Activated naive CD8-positive, alpha-beta T cell treated with anti-CD3 and anti-CD28 coated beads, Interleukin-2, amount 10 ng/mL, durations not matched to agents 7 days and 5 days (primary cell): ENCODE data around the gene UGT1A1. TPM values are rescaled to one million over a fixed set of nuclear protein-coding genes. Genes with fewer than 3 reads are reported as not detected.
"Not testable (repeated sequence)": the region's sequence is repeated elsewhere in the genome, so short reads cannot be mapped to it uniquely, and the experiment has no call there.

ENCODE experiments used
- ATAC-seq: fragments of 150-1000 bp; cut with Tn5 transposase; one replicate; pipeline ENCODE4 v1.10.0; 2021; ENCODE audit warnings: low read depth, moderate library complexity
- POLR2A ChIA-PET: fragments of 350-600 bp; sonication (Branson Sonifier 250); formaldehyde crosslinking; loops from one replicate; lab custom pipeline; 2021; ENCODE audit warnings: antibody characterized with exemption; lab: Charles Lee
- DNase-seq: peaks from one replicate; pipeline ENCODE4 v3.0.0; 2021
- H3K27ac Mint-ChIP-seq: one replicate; pipeline ENCODE4 v1.8.0; 2022; ENCODE audit warnings: mild to moderate bottlenecking, mixed read lengths
- H3K27me3 Mint-ChIP-seq: one replicate; pipeline ENCODE4 v1.8.0; 2022; ENCODE audit warnings: mild to moderate bottlenecking, moderate library complexity, mixed read lengths
- H3K36me3 Mint-ChIP-seq: one replicate; pipeline ENCODE4 v1.8.0; 2021; ENCODE audit warnings: mild to moderate bottlenecking, mixed read lengths
- H3K4me1 Mint-ChIP-seq: one replicate; pipeline ENCODE4 v1.8.0; 2021; ENCODE audit warnings: mixed read lengths
- H3K4me3 Mint-ChIP-seq: one replicate; pipeline ENCODE4 v1.8.0; 2022; ENCODE audit warnings: mild to moderate bottlenecking, moderate library complexity, mixed read lengths
- H3K9me3 Mint-ChIP-seq: one replicate; pipeline ENCODE4 v1.8.0; 2021; ENCODE audit warnings: mixed read lengths
- total RNA-seq, 2 experiments: library from RNA; stranded (reverse); gene quantifications; one replicate each; pipeline ENCODE4 v1.2.3, GENCODE V29; 2021

UGT1A1 gene
- total RNA-seq, 2 experiments from 2014 or later, result not detected

DNA sequence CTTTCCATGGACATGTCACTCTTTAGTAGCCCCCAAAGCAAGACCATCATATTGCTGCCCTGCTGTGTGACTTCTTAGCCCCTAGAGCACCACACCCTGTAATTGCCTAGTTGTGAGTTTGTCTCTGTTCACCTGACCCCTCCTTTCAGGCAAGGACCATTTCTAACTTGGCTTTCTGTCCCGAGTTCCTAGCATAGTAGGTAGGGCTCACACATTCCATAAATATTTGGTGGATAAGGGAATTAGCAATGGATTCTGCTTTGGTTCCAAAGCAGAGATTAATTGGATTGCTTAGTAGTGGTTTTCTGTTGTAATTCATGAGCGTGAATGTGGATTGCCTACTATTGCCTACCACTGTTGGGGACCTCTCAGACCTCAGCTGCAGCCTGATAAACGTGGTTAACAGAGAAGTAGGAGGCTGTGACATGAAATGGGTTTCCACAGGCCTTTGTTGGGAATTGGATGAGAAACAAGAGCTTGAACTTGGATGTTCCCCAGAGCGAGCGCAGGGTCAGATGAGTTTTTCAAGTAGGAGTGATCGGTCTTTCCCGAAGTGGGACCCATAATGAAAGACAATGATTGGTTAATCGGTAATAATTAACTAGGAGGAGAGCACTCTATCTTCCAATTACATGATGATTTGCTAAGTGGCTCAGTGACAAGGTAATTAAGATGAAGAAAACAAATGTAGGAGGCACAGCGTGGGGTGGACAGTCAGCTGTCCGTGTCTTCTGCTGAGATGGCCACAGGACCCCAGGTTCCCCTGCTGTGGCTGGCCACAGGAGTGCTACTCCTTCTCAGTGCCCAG is 13.4 kb upstream of the UGT1A1 start:
- POLR2A ChIA-PET, result no interaction called here
- H3K9me3 Mint-ChIP-seq, result peaks cover 14% of the 10 kb centered on the region
- no peak overlapping the region for H3K4me3 Mint-ChIP-seq
- H3K36me3 Mint-ChIP-seq, result no peaks in the 10 kb centered on the region
- H3K27ac Mint-ChIP-seq, result no peak overlapping the region
- DNase-seq (no peak), ATAC-seq (no peak)
- peaks cover 17% of the 10 kb centered on the region for H3K27me3 Mint-ChIP-seq
- no peaks in the 10 kb centered on the region for H3K4me1 Mint-ChIP-seq

DNA sequence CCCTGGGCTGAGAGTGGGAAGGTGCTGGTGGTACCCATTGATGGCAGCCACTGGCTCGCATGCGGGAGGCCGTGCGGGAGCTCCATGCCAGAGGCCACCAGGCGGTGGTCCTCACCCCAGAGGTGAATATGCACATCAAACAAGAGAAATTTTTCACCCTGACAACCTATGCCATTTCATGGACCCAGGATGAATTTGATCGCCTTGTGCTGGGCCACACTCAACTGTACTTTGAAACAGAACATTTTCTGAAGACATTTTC is 12.9 kb upstream of the UGT1A1 start:
- H3K4me3 Mint-ChIP-seq, result no peak overlapping the region
- no peaks in the 10 kb centered on the region for H3K4me1 Mint-ChIP-seq
- POLR2A ChIA-PET, result no interaction called here
- no peak overlapping the region for H3K27ac Mint-ChIP-seq
- H3K27me3 Mint-ChIP-seq, result peaks cover 22% of the 10 kb centered on the region
- H3K9me3 Mint-ChIP-seq, result peaks cover 17% of the 10 kb centered on the region
- H3K36me3 Mint-ChIP-seq, result no peaks in the 10 kb centered on the region
- no peak for ATAC-seq
- no peak for DNase-seq

DNA sequence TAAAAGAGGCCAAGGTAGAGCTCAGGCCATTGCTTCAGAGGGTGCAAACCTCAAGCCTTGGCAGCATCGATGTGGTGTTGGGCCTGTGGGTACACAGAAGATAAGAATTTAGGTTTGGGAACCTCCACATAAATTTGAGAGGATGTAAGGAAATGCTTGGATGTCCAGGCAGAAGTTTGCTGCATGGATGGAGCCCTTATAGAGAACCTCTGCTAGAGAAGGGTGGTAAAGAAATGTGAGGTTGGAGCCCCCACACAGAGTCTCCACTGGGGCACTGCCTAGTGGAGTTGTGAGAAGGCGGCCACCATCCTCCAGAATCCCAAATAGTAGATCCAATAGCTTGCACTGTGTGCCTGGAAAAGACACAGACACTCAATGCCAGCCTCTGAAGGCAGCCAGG is 9.4 kb upstream of the UGT1A1 start:
- H3K4me1 Mint-ChIP-seq, POLR2A ChIA-PET, DNase-seq, H3K27ac Mint-ChIP-seq, H3K4me3 Mint-ChIP-seq, H3K36me3 Mint-ChIP-seq, ATAC-seq: not testable (repeated sequence)
- Mint-ChIP-seq H3K27me3 (peaks cover 21% of the 10 kb centered on the region), H3K9me3 (peaks cover 19% of the 10 kb centered on the region)

DNA sequence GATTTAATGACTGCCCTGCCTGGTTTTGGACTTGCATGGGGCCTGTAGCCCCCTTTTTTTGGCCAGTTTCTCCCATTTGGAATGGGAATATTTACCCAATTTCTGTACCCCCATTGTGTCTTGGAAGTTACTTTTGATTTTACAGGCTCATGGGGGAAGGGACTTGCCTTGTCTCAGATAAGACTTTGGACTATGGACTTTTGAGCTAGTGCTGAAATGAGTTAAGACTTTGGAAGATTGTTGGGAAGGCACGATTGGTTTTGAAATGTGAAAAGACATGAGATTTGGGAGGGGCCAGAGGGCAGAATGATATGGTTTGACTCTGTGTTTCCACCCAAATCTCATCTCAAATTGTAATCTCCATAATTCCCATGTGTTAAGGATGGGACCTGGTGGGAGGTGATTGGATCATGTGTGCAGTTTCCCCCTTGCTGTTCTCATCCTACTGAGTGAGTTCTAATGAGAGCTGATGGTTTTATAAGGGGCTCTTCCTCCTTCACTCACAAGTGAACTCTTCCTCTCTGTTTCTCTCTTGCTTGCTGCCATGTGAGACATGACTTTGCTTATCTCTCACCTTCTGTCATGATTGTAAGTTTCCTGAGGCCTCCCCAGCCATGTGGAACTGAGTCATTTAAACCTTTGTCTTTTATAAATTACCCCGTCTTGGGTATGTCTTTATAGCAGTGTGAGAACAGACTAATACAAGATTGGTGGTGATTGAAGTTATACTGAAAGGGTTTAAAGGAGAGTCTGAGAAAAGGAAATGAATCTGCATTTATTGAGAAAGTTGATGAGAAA is 8.7 kb upstream of the UGT1A1 start:
- POLR2A ChIA-PET, H3K27ac Mint-ChIP-seq, DNase-seq, H3K36me3 Mint-ChIP-seq, H3K4me3 Mint-ChIP-seq, ATAC-seq, H3K4me1 Mint-ChIP-seq: not testable (repeated sequence)
- H3K9me3 Mint-ChIP-seq, result peaks cover 19% of the 10 kb centered on the region
- peaks cover 20% of the 10 kb centered on the region for H3K27me3 Mint-ChIP-seq

DNA sequence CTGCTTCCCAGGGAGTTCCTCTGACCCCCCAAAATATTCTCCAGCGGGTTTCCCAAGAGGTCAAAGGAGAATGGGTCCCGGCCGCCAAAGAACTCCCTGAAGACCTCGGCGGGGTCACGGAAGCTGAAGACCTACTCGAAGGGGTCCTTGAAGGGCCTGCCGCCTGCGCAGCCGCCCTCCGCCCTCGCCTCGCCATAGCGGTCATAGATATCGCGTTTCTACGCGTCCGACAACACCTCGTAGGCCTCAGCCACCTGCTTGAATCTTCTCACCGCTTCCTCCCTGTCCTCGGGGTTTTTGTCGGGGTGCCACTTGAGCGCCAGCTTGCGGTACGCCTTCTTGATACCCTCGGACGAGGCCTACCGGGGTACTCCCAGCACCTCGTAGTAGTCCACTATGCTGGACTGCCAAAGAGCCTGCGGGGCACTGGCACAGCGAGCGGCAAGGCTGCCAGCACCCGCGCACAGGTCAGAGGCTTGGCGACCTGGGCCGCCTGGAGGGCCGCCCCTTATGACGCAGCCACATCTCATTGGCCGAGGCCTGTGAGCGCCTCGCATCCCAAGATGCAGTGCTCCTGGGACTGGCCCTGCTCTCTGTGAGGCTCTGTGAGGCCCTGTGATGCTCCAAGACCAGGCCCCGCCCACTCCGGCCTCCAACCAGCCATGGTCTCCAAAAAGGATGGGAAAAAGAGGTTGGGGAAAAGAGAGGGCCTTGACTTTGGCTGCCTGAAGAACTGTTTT is 5.0 kb upstream of the UGT1A1 start:
- POLR2A ChIA-PET, result no interaction called here
- Mint-ChIP-seq H3K9me3 (peaks cover 12% of the 10 kb centered on the region), H3K4me3 (no peak overlapping the region), H3K36me3 (no peaks in the 10 kb centered on the region), H3K27ac (no peak overlapping the region), H3K27me3 (peaks cover 12% of the 10 kb centered on the region), H3K4me1 (no peaks in the 10 kb centered on the region)
- DNase-seq (no peak), ATAC-seq (no peak)

DNA sequence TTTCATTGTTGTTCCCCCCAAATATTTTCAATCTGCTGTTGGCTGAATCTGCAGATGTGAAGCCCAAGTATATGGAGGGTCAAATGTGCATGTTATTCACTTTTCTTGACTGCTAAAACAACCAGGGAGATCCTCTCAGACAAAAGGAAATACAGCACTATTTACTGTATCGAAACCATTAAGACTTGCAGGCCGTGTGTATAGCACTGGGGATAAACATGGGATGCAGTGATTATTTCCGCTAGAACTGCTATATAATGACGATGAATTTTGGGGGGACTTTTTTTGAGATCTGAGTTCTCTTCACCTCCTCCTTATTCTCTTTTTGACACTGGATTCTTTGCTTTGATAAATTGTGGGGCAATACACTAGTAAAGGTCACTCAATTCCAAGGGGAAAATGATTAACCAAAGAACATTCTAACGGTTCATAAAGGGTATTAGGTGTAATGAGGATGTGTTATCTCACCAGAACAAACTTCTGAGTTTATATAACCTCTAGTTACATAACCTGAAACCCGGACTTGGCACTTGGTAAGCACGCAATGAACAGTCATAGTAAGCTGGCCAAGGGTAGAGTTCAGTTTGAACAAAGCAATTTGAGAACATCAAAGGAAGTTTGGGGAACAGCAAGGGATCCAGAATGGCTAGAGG is 3.5 kb upstream of the UGT1A1 start:
- Mint-ChIP-seq H3K4me3 (no peak overlapping the region), H3K36me3 (no peaks in the 10 kb centered on the region)
- POLR2A ChIA-PET, result no interaction called here

DNA sequence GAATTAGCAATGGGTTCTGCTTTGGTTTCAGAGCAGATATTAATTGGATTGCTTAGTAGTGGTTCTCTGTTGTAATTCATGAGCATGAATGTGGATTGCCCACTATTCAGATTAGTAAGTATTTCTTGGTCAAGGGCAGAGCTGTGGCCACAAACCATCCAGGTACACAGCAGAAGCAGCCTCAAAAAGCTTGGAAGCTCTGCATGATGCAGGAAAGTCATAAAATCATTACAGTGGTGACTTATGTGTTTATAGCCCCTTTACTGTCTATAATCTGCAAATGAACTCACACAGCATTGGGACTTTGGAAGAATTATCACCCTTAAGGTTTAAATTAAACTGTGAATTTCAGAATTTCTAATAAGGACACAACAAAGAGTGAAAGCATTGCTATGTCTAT is 1.9 kb upstream of the UGT1A1 start:
- H3K27me3 Mint-ChIP-seq, result peaks cover 3% of the 10 kb centered on the region
- H3K27ac Mint-ChIP-seq, result no peak overlapping the region
- H3K9me3 Mint-ChIP-seq, result no peaks in the 10 kb centered on the region
- H3K4me1 Mint-ChIP-seq, result no peaks in the 10 kb centered on the region
- no peak for DNase-seq
- ATAC-seq, result no peak
- no peaks in the 10 kb centered on the region for H3K36me3 Mint-ChIP-seq
- POLR2A ChIA-PET, result no interaction called here
- no peak overlapping the region for H3K4me3 Mint-ChIP-seq

More for the DNA sequence above, 3.5 kb upstream of the UGT1A1 start:
- Mint-ChIP-seq H3K9me3 (peaks cover 6% of the 10 kb centered on the region), H3K27ac (no peak overlapping the region), H3K4me1 (no peaks in the 10 kb centered on the region), H3K27me3 (peaks cover 12% of the 10 kb centered on the region)
- DNase-seq (no peak), ATAC-seq (no peak)

DNA sequence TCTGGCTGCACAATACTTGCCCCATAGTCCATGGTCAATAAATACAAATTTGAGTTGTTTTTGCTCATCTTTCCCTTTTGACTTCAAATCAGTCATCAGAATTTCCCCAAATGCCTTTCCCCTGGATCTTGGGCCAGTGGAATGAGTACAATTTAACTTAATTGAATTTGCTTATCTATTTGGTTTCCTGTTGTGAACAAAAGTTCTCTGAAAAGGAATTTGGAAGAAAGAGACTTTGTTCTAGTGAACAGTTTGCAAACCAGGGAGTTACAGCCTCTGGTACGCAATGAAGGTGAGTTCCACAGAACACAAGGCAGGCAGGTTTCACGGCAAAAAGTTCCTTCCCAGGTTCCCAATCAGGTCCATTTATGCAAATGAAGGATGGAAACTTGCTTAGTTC is 1.2 kb upstream of the UGT1A1 start:
- Mint-ChIP-seq H3K9me3 (no peaks in the 10 kb centered on the region), H3K36me3 (no peaks in the 10 kb centered on the region), H3K4me3 (no peak overlapping the region), H3K4me1 (no peaks in the 10 kb centered on the region), H3K27ac (no peak overlapping the region), H3K27me3 (peaks cover 9% of the 10 kb centered on the region)
- POLR2A ChIA-PET, result no interaction called here
- DNase-seq (no peak), ATAC-seq (no peak)

DNA sequence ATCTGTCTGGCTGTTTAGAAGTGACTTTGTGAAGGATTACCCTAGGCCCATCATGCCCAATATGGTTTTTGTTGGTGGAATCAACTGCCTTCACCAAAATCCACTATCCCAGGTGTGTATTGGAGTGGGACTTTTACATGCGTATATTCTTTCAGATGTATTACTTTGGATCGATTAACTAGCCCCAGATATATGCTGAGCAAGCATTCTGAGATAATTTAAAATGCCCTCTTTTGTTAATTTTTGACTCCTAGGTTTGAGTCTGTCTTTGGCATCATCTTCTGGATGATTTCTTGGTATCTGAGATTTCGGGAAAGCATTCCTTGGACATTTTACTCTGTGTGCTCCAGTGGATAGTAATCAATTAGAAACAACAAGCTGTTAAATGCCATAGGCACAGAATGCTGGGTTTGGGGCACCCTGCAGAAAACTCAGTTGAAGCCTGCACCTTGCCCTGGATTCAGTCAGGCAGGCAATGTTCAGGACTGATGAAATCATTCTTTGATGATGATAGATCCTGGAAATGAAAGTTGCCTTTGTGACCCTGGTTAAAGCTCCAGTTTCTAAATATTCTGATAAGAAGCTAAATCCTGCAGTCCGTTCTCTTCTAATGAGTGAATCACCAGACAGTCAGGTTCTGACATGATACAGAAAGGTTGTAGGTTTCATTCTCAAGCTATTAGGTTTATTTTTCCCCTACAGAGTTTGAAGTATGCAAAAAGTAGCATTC is 1.1 kb downstream of the UGT1A1 start:
- no peaks in the 10 kb centered on the region for H3K36me3 Mint-ChIP-seq
- DNase-seq (no peak), ATAC-seq (no peak)
- peaks cover 11% of the 10 kb centered on the region for H3K27me3 Mint-ChIP-seq
- no peaks in the 10 kb centered on the region for H3K9me3 Mint-ChIP-seq
- POLR2A ChIA-PET, result no interaction called here
- no peaks in the 10 kb centered on the region for H3K4me1 Mint-ChIP-seq
- no peak overlapping the region for H3K27ac Mint-ChIP-seq
- H3K4me3 Mint-ChIP-seq, result no peak overlapping the region

DNA sequence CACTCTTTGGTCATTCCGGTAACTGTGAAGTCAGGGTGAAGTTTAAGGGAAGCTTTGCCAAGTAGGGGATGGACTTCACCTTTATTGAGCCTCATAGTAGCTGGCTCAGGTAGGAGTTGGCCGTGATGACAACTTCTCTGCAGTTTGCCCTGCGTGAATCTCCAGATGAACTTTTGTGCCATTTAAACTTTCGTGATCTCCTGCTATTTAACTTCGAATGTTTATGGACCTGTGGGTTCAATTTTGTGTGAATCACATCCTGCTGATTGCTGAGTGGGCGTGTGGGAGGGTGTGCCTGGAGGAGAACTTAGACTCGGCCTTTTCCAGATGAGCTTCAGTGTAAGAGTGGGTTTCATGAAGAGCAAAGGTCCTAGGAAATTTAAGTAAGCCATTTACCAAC is 4.2 kb downstream of the UGT1A1 start:
- DNase-seq (no peak), ATAC-seq (no peak)
- Mint-ChIP-seq H3K27me3 (peaks cover 16% of the 10 kb centered on the region), H3K36me3 (no peaks in the 10 kb centered on the region), H3K4me1 (no peaks in the 10 kb centered on the region), H3K27ac (no peak overlapping the region), H3K9me3 (no peaks in the 10 kb centered on the region), H3K4me3 (no peak overlapping the region)
- POLR2A ChIA-PET, result no interaction called here

DNA sequence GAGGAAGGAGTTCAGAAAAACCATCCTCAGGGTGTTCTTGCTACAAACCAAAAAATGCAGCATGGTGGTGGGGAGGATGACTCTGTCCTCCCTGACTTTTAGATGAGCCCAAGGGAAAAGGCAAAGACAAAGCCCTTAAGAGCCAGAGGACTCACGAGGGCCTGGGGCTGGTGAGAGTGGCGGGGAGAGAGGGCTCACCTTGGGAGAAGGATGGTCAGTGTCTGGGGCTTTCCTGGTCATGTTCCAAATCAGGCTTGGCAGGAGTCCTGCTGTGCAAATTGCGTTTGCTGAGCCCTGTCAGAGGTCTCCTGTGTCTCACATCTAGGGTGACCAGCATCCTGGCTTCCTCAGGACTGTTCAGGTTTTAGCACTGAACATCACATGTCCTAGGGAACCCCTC is 4.7 kb downstream of the UGT1A1 start:
- POLR2A ChIA-PET, result no interaction called here
- no peaks in the 10 kb centered on the region for H3K9me3 Mint-ChIP-seq
- ATAC-seq (no peak), DNase-seq (no peak)
- H3K4me1 Mint-ChIP-seq, result no peaks in the 10 kb centered on the region
- no peak overlapping the region for H3K27ac Mint-ChIP-seq
- no peak overlapping the region for H3K4me3 Mint-ChIP-seq
- H3K36me3 Mint-ChIP-seq, result no peaks in the 10 kb centered on the region
- peaks cover 14% of the 10 kb centered on the region for H3K27me3 Mint-ChIP-seq

DNA sequence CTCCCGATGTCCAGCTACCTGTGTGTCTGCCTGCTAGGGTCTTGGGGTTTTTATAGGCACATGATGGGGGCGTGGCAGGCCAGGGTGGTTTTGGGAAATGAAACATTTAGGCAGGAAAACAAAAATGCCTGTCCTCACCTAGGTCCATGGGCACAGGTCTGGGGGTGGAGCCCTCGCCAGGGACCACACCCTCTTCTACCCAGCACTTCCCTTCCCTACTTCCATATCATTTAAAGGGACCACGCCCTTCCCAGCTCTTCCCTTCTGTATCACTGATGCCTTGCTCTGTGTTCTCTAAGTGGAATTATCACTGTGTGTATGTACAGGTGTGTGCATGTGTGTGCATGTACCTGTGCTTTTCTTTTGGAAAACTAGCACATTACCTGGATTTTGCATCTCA is 6.3 kb downstream of the UGT1A1 start:
- H3K27ac Mint-ChIP-seq, result no peak overlapping the region
- H3K36me3 Mint-ChIP-seq, result no peaks in the 10 kb centered on the region
- POLR2A ChIA-PET, result no interaction called here

DNA sequence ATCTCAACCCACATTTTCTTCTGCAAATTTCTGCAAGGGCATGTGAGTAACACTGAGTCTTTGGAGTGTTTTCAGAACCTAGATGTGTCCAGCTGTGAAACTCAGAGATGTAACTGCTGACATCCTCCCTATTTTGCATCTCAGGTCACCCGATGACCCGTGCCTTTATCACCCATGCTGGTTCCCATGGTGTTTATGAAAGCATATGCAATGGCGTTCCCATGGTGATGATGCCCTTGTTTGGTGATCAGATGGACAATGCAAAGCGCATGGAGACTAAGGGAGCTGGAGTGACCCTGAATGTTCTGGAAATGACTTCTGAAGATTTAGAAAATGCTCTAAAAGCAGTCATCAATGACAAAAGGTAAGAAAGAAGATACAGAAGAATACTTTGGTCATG is 8.0 kb downstream of the UGT1A1 start:
- ATAC-seq, result no peak
- Mint-ChIP-seq H3K27me3 (peaks cover 14% of the 10 kb centered on the region), H3K4me3 (no peak overlapping the region), H3K9me3 (no peaks in the 10 kb centered on the region), H3K27ac (no peak overlapping the region), H3K36me3 (no peaks in the 10 kb centered on the region), H3K4me1 (no peaks in the 10 kb centered on the region)
- no peak for DNase-seq
- POLR2A ChIA-PET, result no interaction called here

More for the DNA sequence above, 6.3 kb downstream of the UGT1A1 start:
- H3K27me3 Mint-ChIP-seq, result peaks cover 14% of the 10 kb centered on the region
- H3K4me3 Mint-ChIP-seq, result no peak overlapping the region
- ATAC-seq, result no peak
- H3K4me1 Mint-ChIP-seq, result no peaks in the 10 kb centered on the region
- DNase-seq, result no peak
- H3K9me3 Mint-ChIP-seq, result no peaks in the 10 kb centered on the region
